Loucy (cell line): ENCODE results near the gene CASP7.

Source experiments
- CTCF ChIP-seq: fragments of 200-600 bp; sonication (generic); conservative IDR thresholded peaks from 2 replicates; pipeline ENCODE4 v1.5.1; 2014; ENCODE audit warnings: mild to moderate bottlenecking, antibody characterized with exemption, low read length
- EZH2phosphoT487 ChIP-seq: fragments of 200-600 bp; IDR thresholded peaks from 2 replicates; pipeline ENCODE4 v1.6.1; 2018; ENCODE audit warnings: antibody characterized with exemption, mild to moderate bottlenecking, moderate library complexity, borderline replicate concordance

GRCh38 chr10:113752553-113752952 lies 72.8 kb downstream of the CASP7 start:
- TF ChIP-seq CTCF = no peak
- no peak for TF ChIP-seq EZH2phosphoT487
